Measurements from ENCODE around the gene CAD.
A peak's percentile ranks its signal among the peaks of the same experiment; 100 is the strongest.
"Not testable (repeated sequence)": the region's sequence is repeated elsewhere in the genome, so short reads cannot be mapped to it uniquely, and the experiment has no call there.

The CAD gene

GRCh38 chr2:27182346-27182745 is 34.8 kb upstream of the CAD start:
- H3K27me3 ChIP-seq (ENCODE audit: insufficient read depth, low read length) = no peaks in the 10 kb centered on the region
- H2AFZ ChIP-seq (ENCODE audit: low read length, unreplicated experiment) = peak overlapping the region; percentile 21
- H3K27ac ChIP-seq (ENCODE audit: low read depth, low read length) = peak overlapping the region; percentile 35; the same call in 1 of the 2 replicates
- H3K4me3 ChIP-seq (ENCODE audit: low read depth, low read length) = no peak overlapping the region
- H3K4me1 ChIP-seq (ENCODE audit: control insufficient read depth, insufficient read depth, low read length, unreplicated experiment) = peaks cover 51% of the 10 kb centered on the region
- no peaks in the 10 kb centered on the region for H3K36me3 ChIP-seq (ENCODE audit: insufficient read depth, low read length)
- no peaks in the 10 kb centered on the region for H3K79me2 ChIP-seq (ENCODE audit: control insufficient read depth, insufficient read depth, low read length, unreplicated experiment)

- Histone ChIP-seq H3K4me3 (ENCODE audit: low read depth, low read length) (no peak overlapping the region), H3K4me1 (ENCODE audit: control insufficient read depth, insufficient read depth, low read length, unreplicated experiment) (peaks cover 48% of the 10 kb centered on the region), H3K36me3 (ENCODE audit: insufficient read depth, low read length) (no peaks in the 10 kb centered on the region), H3K27me3 (ENCODE audit: insufficient read depth, low read length) (no peaks in the 10 kb centered on the region), H3K79me2 (ENCODE audit: control insufficient read depth, insufficient read depth, low read length, unreplicated experiment) (no peaks in the 10 kb centered on the region), H2AFZ (ENCODE audit: low read length, unreplicated experiment) (no peak overlapping the region), H3K27ac (ENCODE audit: low read depth, low read length) (no peak overlapping the region)
These were observed 33.1 kb upstream of the CAD start for GRCh38 chr2:27184115-27184514.

GRCh38 chr2:27185331-27186026 is 31.7 kb upstream of the CAD start:
- peaks cover 35% of the 10 kb centered on the region for H3K4me1 ChIP-seq (ENCODE audit: control insufficient read depth, insufficient read depth, low read length, unreplicated experiment)
- H3K27ac ChIP-seq (ENCODE audit: low read depth, low read length) = peak overlapping the region; percentile 57
- H3K36me3 ChIP-seq (ENCODE audit: insufficient read depth, low read length) = no peaks in the 10 kb centered on the region
- no peaks in the 10 kb centered on the region for H3K79me2 ChIP-seq (ENCODE audit: control insufficient read depth, insufficient read depth, low read length, unreplicated experiment)
- no peaks in the 10 kb centered on the region for H3K27me3 ChIP-seq (ENCODE audit: insufficient read depth, low read length)
- H3K4me3 ChIP-seq (ENCODE audit: low read depth, low read length) = no peak overlapping the region
- peak overlapping the region; percentile 78 for H2AFZ ChIP-seq (ENCODE audit: low read length, unreplicated experiment)

GRCh38 chr2:27186613-27187345 is 30.4 kb upstream of the CAD start:
- peaks cover 30% of the 10 kb centered on the region for H3K4me1 ChIP-seq (ENCODE audit: control insufficient read depth, insufficient read depth, low read length, unreplicated experiment)
- no peak overlapping the region for H2AFZ ChIP-seq (ENCODE audit: low read length, unreplicated experiment)
- no peaks in the 10 kb centered on the region for H3K36me3 ChIP-seq (ENCODE audit: insufficient read depth, low read length)
- H3K4me3 ChIP-seq (ENCODE audit: low read depth, low read length) = no peak overlapping the region
- no peaks in the 10 kb centered on the region for H3K79me2 ChIP-seq (ENCODE audit: control insufficient read depth, insufficient read depth, low read length, unreplicated experiment)
- H3K27ac ChIP-seq (ENCODE audit: low read depth, low read length) = no peak overlapping the region
- no peaks in the 10 kb centered on the region for H3K27me3 ChIP-seq (ENCODE audit: insufficient read depth, low read length)

- no peaks in the 10 kb centered on the region for H3K79me2 ChIP-seq (ENCODE audit: control insufficient read depth, insufficient read depth, low read length, unreplicated experiment)
- no peak overlapping the region for H3K27ac ChIP-seq (ENCODE audit: low read depth, low read length)
- no peak overlapping the region for H2AFZ ChIP-seq (ENCODE audit: low read length, unreplicated experiment)
- H3K4me1 ChIP-seq (ENCODE audit: control insufficient read depth, insufficient read depth, low read length, unreplicated experiment) = peaks cover 10% of the 10 kb centered on the region
- no peaks in the 10 kb centered on the region for H3K27me3 ChIP-seq (ENCODE audit: insufficient read depth, low read length)
- H3K36me3 ChIP-seq (ENCODE audit: insufficient read depth, low read length) = no peaks in the 10 kb centered on the region
- no peak overlapping the region for H3K4me3 ChIP-seq (ENCODE audit: low read depth, low read length)
These were observed 27.2 kb upstream of the CAD start for GRCh38 chr2:27189989-27190388.

GRCh38 chr2:27191070-27191829 is 25.9 kb upstream of the CAD start:
- H3K4me1 ChIP-seq (ENCODE audit: control insufficient read depth, insufficient read depth, low read length, unreplicated experiment) = no peaks in the 10 kb centered on the region
- H3K27ac ChIP-seq (ENCODE audit: low read depth, low read length) = no peak overlapping the region
- H2AFZ ChIP-seq (ENCODE audit: low read length, unreplicated experiment) = peak overlapping the region; percentile 7

GRCh38 chr2:27194538-27195354 is 22.4 kb upstream of the CAD start:
- Histone ChIP-seq H3K4me1 (ENCODE audit: control insufficient read depth, insufficient read depth, low read length, unreplicated experiment) (no peaks in the 10 kb centered on the region), H3K79me2 (ENCODE audit: control insufficient read depth, insufficient read depth, low read length, unreplicated experiment) (no peaks in the 10 kb centered on the region), H3K27me3 (ENCODE audit: insufficient read depth, low read length) (no peaks in the 10 kb centered on the region), H3K27ac (ENCODE audit: low read depth, low read length) (no peak overlapping the region), H3K36me3 (ENCODE audit: insufficient read depth, low read length) (no peaks in the 10 kb centered on the region), H2AFZ (ENCODE audit: low read length, unreplicated experiment) (no peak overlapping the region), H3K4me3 (ENCODE audit: low read depth, low read length) (no peak overlapping the region)

More at GRCh38 chr2:27191070-27191829, 25.9 kb upstream of the CAD start:
- Histone ChIP-seq H3K4me3 (ENCODE audit: low read depth, low read length) (no peak overlapping the region), H3K36me3 (ENCODE audit: insufficient read depth, low read length) (no peaks in the 10 kb centered on the region), H3K27me3 (ENCODE audit: insufficient read depth, low read length) (no peaks in the 10 kb centered on the region), H3K79me2 (ENCODE audit: control insufficient read depth, insufficient read depth, low read length, unreplicated experiment) (no peaks in the 10 kb centered on the region)

- H3K4me3 ChIP-seq (ENCODE audit: low read depth, low read length); H2AFZ ChIP-seq (ENCODE audit: low read length, unreplicated experiment); H3K27ac ChIP-seq (ENCODE audit: low read depth, low read length); H3K79me2 ChIP-seq (ENCODE audit: control insufficient read depth, insufficient read depth, low read length, unreplicated experiment); H3K27me3 ChIP-seq (ENCODE audit: insufficient read depth, low read length); H3K36me3 ChIP-seq (ENCODE audit: insufficient read depth, low read length); H3K4me1 ChIP-seq (ENCODE audit: control insufficient read depth, insufficient read depth, low read length, unreplicated experiment): not testable (repeated sequence)
These were observed 21.4 kb upstream of the CAD start for GRCh38 chr2:27195799-27196198.

- H3K4me1 ChIP-seq (ENCODE audit: control insufficient read depth, insufficient read depth, low read length, unreplicated experiment); H2AFZ ChIP-seq (ENCODE audit: low read length, unreplicated experiment); H3K4me3 ChIP-seq (ENCODE audit: low read depth, low read length); H3K27ac ChIP-seq (ENCODE audit: low read depth, low read length); H3K27me3 ChIP-seq (ENCODE audit: insufficient read depth, low read length); H3K36me3 ChIP-seq (ENCODE audit: insufficient read depth, low read length); H3K79me2 ChIP-seq (ENCODE audit: control insufficient read depth, insufficient read depth, low read length, unreplicated experiment): not testable (repeated sequence)
These were observed 19.1 kb upstream of the CAD start for GRCh38 chr2:27198068-27198467.

GRCh38 chr2:27198627-27199026 is 18.5 kb upstream of the CAD start:
- H3K4me1 ChIP-seq (ENCODE audit: control insufficient read depth, insufficient read depth, low read length, unreplicated experiment) = no peaks in the 10 kb centered on the region
- no peaks in the 10 kb centered on the region; the same call in 1 of the 2 replicates for H3K36me3 ChIP-seq (ENCODE audit: insufficient read depth, low read length)
- H3K4me3 ChIP-seq (ENCODE audit: low read depth, low read length) = no peak overlapping the region
- H3K27me3 ChIP-seq (ENCODE audit: insufficient read depth, low read length) = no peaks in the 10 kb centered on the region
- H3K27ac ChIP-seq (ENCODE audit: low read depth, low read length) = no peak overlapping the region
- H3K79me2 ChIP-seq (ENCODE audit: control insufficient read depth, insufficient read depth, low read length, unreplicated experiment) = no peaks in the 10 kb centered on the region
- no peak overlapping the region for H2AFZ ChIP-seq (ENCODE audit: low read length, unreplicated experiment)
